DMS114 treated with DMSO at 0.1 percent for 48 hours (cell line): ENCODE measurements around the gene ELMO1.

Source experiments
- DNase-seq: peaks from one replicate; lab custom pipeline; 2025; ENCODE audit not compliant: unreplicated experiment; lab: John Stamatoyannopoulos, UW

ELMO1 gene

GRCh38 chr7:36904101-36904500 lies 544.6 kb downstream of the ELMO1 start:
- no peak for DNase-seq

- DNase-seq: no peak
Measured at GRCh38 chr7:36900988-36901710, 547.5 kb downstream of the ELMO1 start.

- no peak for DNase-seq
Measured at GRCh38 chr7:36898186-36898585, 550.5 kb downstream of the ELMO1 start.

GRCh38 chr7:36896956-36897590 lies 551.6 kb downstream of the ELMO1 start:
- no peak for DNase-seq

GRCh38 chr7:36896418-36896817 lies 552.2 kb downstream of the ELMO1 start:
- no peak for DNase-seq

- no peak for DNase-seq
Measured at GRCh38 chr7:36895192-36895591, 553.5 kb downstream of the ELMO1 start.

GRCh38 chr7:36894190-36894589 lies 554.5 kb downstream of the ELMO1 start:
- no peak for DNase-seq

GRCh38 chr7:36889182-36889581 lies 559.5 kb downstream of the ELMO1 start:
- no peak for DNase-seq

GRCh38 chr7:36887969-36888368 lies 560.7 kb downstream of the ELMO1 start:
- no peak for DNase-seq

GRCh38 chr7:36887233-36887632 lies 561.4 kb downstream of the ELMO1 start:
- no peak for DNase-seq

- no peak for DNase-seq
Measured at GRCh38 chr7:36884910-36885309, 563.8 kb downstream of the ELMO1 start.

GRCh38 chr7:36884351-36884750 lies 564.3 kb downstream of the ELMO1 start:
- no peak for DNase-seq

GRCh38 chr7:36881233-36881874 lies 567.3 kb downstream of the ELMO1 start:
- DNase-seq: no peak

GRCh38 chr7:36880108-36880507 lies 568.6 kb downstream of the ELMO1 start:
- no peak for DNase-seq

GRCh38 chr7:36879021-36879420 lies 569.6 kb downstream of the ELMO1 start:
- no peak for DNase-seq

GRCh38 chr7:36878288-36878687 lies 570.4 kb downstream of the ELMO1 start:
- no peak for DNase-seq

- DNase-seq: no peak
Measured at GRCh38 chr7:36875794-36876193, 572.9 kb downstream of the ELMO1 start.

GRCh38 chr7:36874041-36874440 lies 574.6 kb downstream of the ELMO1 start:
- no peak for DNase-seq

- DNase-seq: no peak
Measured at GRCh38 chr7:36871863-36872262, 576.8 kb downstream of the ELMO1 start.

- no peak for DNase-seq
Measured at GRCh38 chr7:36871355-36871738, 577.3 kb downstream of the ELMO1 start.

- DNase-seq: no peak
Measured at GRCh38 chr7:36870625-36871354, 577.9 kb downstream of the ELMO1 start.
